ENCODE results near the gene TTC31.
"Not testable (repeated sequence)": the region's sequence is repeated elsewhere in the genome, so short reads cannot be mapped to it uniquely, and the experiment has no call there.

Gene TTC31

GRCh38 chr2:74441690-74442482 lies 41.0 kb upstream of the TTC31 start, which contains the start of gene RTKN:
Gene RTKN, minus strand, starts transcription at chr2:74441937. Its CDS starts 121 bp downstream, at chr2:74441816.
- H3K36me3 ChIP-seq (ENCODE audit: control insufficient read depth in 5 of 5, insufficient read depth in 5 of 5, low read length in 5 of 5), result no peaks in the 10 kb centered on the region
- H3K27ac ChIP-seq (ENCODE audit: low read depth, low read length), result peak within 1 kb of the TSS; percentile 41
- H3K4me3 ChIP-seq (ENCODE audit: low read depth in 1 of 5, low read length in 5 of 5), result peak within 1 kb of the TSS; percentile 68 to 84 (median 74)
- H3K9ac ChIP-seq (ENCODE audit: low read length in 5 of 5), result peak within 1 kb of the TSS; percentile 38 to 78 (median 73)
- H3K9me3 ChIP-seq (ENCODE audit: control insufficient read depth in 5 of 5, low read length in 5 of 5), result no peaks in the 10 kb centered on the region
- peaks cover 3 to 45% (median 40%) of the 10 kb centered on the region in 5 donors for H3K4me1 ChIP-seq (ENCODE audit: control insufficient read depth in 5 of 5, insufficient read depth in 5 of 5, low read length in 5 of 5)
- peaks cover 0 to 5% (median 0%) of the 10 kb centered on the region in 5 donors for H3K27me3 ChIP-seq (ENCODE audit: control insufficient read depth in 5 of 5, insufficient read depth in 4 of 5, low read length in 5 of 5)

GRCh38 chr2:74442483-74443297 lies 40.2 kb upstream of the TTC31 start:
- H3K27ac ChIP-seq (ENCODE audit: low read depth, low read length); H3K27me3 ChIP-seq (ENCODE audit: control insufficient read depth in 5 of 5, insufficient read depth in 4 of 5, low read length in 5 of 5); H3K9me3 ChIP-seq (ENCODE audit: control insufficient read depth in 5 of 5, low read length in 5 of 5); H3K36me3 ChIP-seq (ENCODE audit: control insufficient read depth in 5 of 5, insufficient read depth in 5 of 5, low read length in 5 of 5): not testable (repeated sequence)
- Histone ChIP-seq H3K4me1 (ENCODE audit: control insufficient read depth in 5 of 5, insufficient read depth in 5 of 5, low read length in 5 of 5) (peaks cover 3 to 38% (median 37%) of the 10 kb centered on the region in 5 donors), H3K9ac (ENCODE audit: low read length in 5 of 5) (peak overlapping the region in 1 of 5 donors; percentile 73), H3K4me3 (ENCODE audit: low read depth in 1 of 5, low read length in 5 of 5) (peak overlapping the region in 4 of 5 donors; percentile 58 to 74 (median 67))

GRCh38 chr2:74444498-74445318 lies 38.2 kb upstream of the TTC31 start:
- no peak overlapping the region for H3K27ac ChIP-seq (ENCODE audit: low read depth, low read length)
- H3K4me3 ChIP-seq (ENCODE audit: low read depth in 1 of 5, low read length in 5 of 5), result no peak overlapping the region
- H3K27me3 ChIP-seq (ENCODE audit: control insufficient read depth in 5 of 5, insufficient read depth in 4 of 5, low read length in 5 of 5), result peaks cover 0 to 5% (median 0%) of the 10 kb centered on the region in 5 donors

DNA sequence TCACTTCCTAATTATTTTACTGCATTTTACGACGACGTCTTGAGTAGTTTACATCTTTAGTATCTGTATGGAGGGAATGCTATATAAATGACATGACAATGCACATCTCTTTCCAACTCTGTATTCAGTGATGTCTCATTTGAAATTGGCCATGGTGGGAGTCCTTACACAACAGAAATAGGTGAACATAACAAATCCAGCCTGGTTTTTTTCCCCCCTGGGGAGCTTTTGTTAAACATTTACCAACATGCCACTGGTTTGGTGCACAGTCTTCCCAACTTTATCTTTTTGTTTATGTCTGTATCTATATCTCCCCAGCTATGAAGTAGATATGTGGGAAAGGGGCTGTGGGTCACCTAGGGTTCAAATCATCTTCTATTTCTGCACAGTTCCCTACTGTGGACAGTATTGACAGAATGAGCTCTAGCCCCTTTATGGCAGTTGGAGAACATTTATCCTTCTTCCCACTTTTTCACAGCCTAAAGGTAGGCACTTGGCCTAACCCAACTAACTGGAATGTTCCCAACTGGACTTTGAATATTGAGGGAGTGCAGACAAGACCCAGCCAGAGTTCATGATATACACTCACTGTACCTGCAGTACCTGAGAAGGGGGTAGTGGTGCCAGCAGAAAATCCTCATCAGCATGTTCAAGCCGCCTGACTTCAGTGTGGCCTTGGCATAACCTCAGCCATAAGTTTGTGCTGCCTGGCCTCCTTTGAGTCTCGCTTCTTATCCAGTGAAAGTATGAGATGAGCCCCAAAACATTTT lies 35.5 kb upstream of the TTC31 start:
- H3K4me3 ChIP-seq (ENCODE audit: low read depth in 1 of 5, low read length in 5 of 5), result no peak overlapping the region
- no peaks in the 10 kb centered on the region for H3K9me3 ChIP-seq (ENCODE audit: control insufficient read depth in 5 of 5, low read length in 5 of 5)
- H3K27me3 ChIP-seq (ENCODE audit: control insufficient read depth in 5 of 5, insufficient read depth in 4 of 5, low read length in 5 of 5), result no peaks in the 10 kb centered on the region
- no peak overlapping the region for H3K9ac ChIP-seq (ENCODE audit: low read length in 5 of 5)
- H3K36me3 ChIP-seq (ENCODE audit: control insufficient read depth in 5 of 5, insufficient read depth in 5 of 5, low read length in 5 of 5), result no peaks in the 10 kb centered on the region
- H3K27ac ChIP-seq (ENCODE audit: low read depth, low read length), result no peak overlapping the region
- peaks cover 0 to 7% (median 3%) of the 10 kb centered on the region in 5 donors for H3K4me1 ChIP-seq (ENCODE audit: control insufficient read depth in 5 of 5, insufficient read depth in 5 of 5, low read length in 5 of 5)

More at GRCh38 chr2:74444498-74445318, 38.2 kb upstream of the TTC31 start:
- H3K36me3 ChIP-seq (ENCODE audit: control insufficient read depth in 5 of 5, insufficient read depth in 5 of 5, low read length in 5 of 5), result no peaks in the 10 kb centered on the region
- H3K9me3 ChIP-seq (ENCODE audit: control insufficient read depth in 5 of 5, low read length in 5 of 5), result no peaks in the 10 kb centered on the region
- no peak overlapping the region for H3K9ac ChIP-seq (ENCODE audit: low read length in 5 of 5)
- H3K4me1 ChIP-seq (ENCODE audit: control insufficient read depth in 5 of 5, insufficient read depth in 5 of 5, low read length in 5 of 5), result peaks cover under 1 to 32% (median 29%) of the 10 kb centered on the region in 5 donors

GRCh38 chr2:74448771-74449170 lies 34.1 kb upstream of the TTC31 start:
- H3K36me3 ChIP-seq (ENCODE audit: control insufficient read depth in 5 of 5, insufficient read depth in 5 of 5, low read length in 5 of 5), result no peaks in the 10 kb centered on the region
- H3K27ac ChIP-seq (ENCODE audit: low read depth, low read length), result no peak overlapping the region
- no peak overlapping the region for H3K9ac ChIP-seq (ENCODE audit: low read length in 5 of 5)
- no peaks in the 10 kb centered on the region for H3K9me3 ChIP-seq (ENCODE audit: control insufficient read depth in 5 of 5, low read length in 5 of 5)
- no peaks in the 10 kb centered on the region for H3K27me3 ChIP-seq (ENCODE audit: control insufficient read depth in 5 of 5, insufficient read depth in 4 of 5, low read length in 5 of 5)
- H3K4me1 ChIP-seq (ENCODE audit: control insufficient read depth in 5 of 5, insufficient read depth in 5 of 5, low read length in 5 of 5), result peaks cover 0 to 7% (median 3%) of the 10 kb centered on the region in 5 donors
- H3K4me3 ChIP-seq (ENCODE audit: low read depth in 1 of 5, low read length in 5 of 5), result no peak overlapping the region

DNA sequence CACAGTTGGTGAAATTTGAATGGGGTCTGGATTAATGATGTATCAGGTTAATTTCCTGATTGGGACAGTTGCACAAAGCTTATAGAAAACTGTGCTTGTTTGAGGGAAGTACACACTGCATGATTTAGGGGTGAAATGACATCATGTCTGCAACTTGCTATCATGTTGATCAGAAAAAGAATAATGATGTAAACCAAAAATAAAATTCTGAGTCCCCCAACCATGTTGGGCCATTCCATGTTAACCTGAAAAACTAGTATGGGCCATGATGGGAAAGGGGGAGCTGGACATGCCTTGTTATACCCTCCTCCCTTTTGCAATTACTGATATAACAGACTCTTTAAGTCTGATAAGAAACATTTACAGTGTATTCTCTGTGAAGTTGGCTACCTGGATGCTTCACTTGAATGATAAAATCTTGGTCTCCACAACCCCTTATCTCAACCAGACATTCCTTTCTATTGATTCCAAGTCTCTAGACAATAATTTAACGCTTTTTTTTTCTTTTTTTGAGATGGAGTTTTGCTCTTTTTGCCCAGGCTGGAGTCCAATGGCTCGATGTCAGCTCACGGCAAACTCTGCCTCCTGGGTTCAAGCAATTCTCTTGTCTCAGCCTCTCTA lies 32.2 kb upstream of the TTC31 start:
- no peak overlapping the region for H3K9ac ChIP-seq (ENCODE audit: low read length in 5 of 5)
- H3K27ac ChIP-seq (ENCODE audit: low read depth, low read length), result no peak overlapping the region
- H3K9me3 ChIP-seq (ENCODE audit: control insufficient read depth in 5 of 5, low read length in 5 of 5), result no peaks in the 10 kb centered on the region
- H3K4me1 ChIP-seq (ENCODE audit: control insufficient read depth in 5 of 5, insufficient read depth in 5 of 5, low read length in 5 of 5), result peaks cover 7 to 12% (median 12%) of the 10 kb centered on the region in 5 donors
- H3K27me3 ChIP-seq (ENCODE audit: control insufficient read depth in 5 of 5, insufficient read depth in 4 of 5, low read length in 5 of 5), result no peaks in the 10 kb centered on the region
- H3K4me3 ChIP-seq (ENCODE audit: low read depth in 1 of 5, low read length in 5 of 5), result no peak overlapping the region
- no peaks in the 10 kb centered on the region for H3K36me3 ChIP-seq (ENCODE audit: control insufficient read depth in 5 of 5, insufficient read depth in 5 of 5, low read length in 5 of 5)

GRCh38 chr2:74454654-74455511 lies 28.0 kb upstream of the TTC31 start, which contains the start of gene INO80B:
Gene INO80B, plus strand, starts transcription at chr2:74455087. Its CDS starts 30 bp downstream, at chr2:74455117.
- peak within 1 kb of the TSS; percentile 79 for H3K27ac ChIP-seq (ENCODE audit: low read depth, low read length)
- no peaks in the 10 kb centered on the region for H3K9me3 ChIP-seq (ENCODE audit: control insufficient read depth in 5 of 5, low read length in 5 of 5)
- H3K36me3 ChIP-seq (ENCODE audit: control insufficient read depth in 5 of 5, insufficient read depth in 5 of 5, low read length in 5 of 5), result no peaks in the 10 kb centered on the region
- peak within 1 kb of the TSS; percentile 73 to 90 (median 82) for H3K9ac ChIP-seq (ENCODE audit: low read length in 5 of 5)
- H3K4me3 ChIP-seq (ENCODE audit: low read depth in 1 of 5, low read length in 5 of 5), result peak within 1 kb of the TSS; percentile 76 to 91 (median 87)
- H3K27me3 ChIP-seq (ENCODE audit: control insufficient read depth in 5 of 5, insufficient read depth in 4 of 5, low read length in 5 of 5), result no peaks in the 10 kb centered on the region
- peaks cover 11 to 44% (median 39%) of the 10 kb centered on the region in 5 donors for H3K4me1 ChIP-seq (ENCODE audit: control insufficient read depth in 5 of 5, insufficient read depth in 5 of 5, low read length in 5 of 5)

GRCh38 chr2:74457129-74457548 lies 25.7 kb upstream of the TTC31 start:
- H3K27ac ChIP-seq (ENCODE audit: low read depth, low read length), result peak overlapping the region; percentile 97
- peak overlapping the region; percentile 68 to 88 (median 86) for H3K4me3 ChIP-seq (ENCODE audit: low read depth in 1 of 5, low read length in 5 of 5)
- no peaks in the 10 kb centered on the region for H3K27me3 ChIP-seq (ENCODE audit: control insufficient read depth in 5 of 5, insufficient read depth in 4 of 5, low read length in 5 of 5)
- H3K4me1 ChIP-seq (ENCODE audit: control insufficient read depth in 5 of 5, insufficient read depth in 5 of 5, low read length in 5 of 5), result peaks cover 11 to 44% (median 39%) of the 10 kb centered on the region in 5 donors
- peak overlapping the region in 4 of 5 donors; percentile 38 to 68 (median 53) for H3K9ac ChIP-seq (ENCODE audit: low read length in 5 of 5)
- H3K9me3 ChIP-seq (ENCODE audit: control insufficient read depth in 5 of 5, low read length in 5 of 5), result no peaks in the 10 kb centered on the region
- H3K36me3 ChIP-seq (ENCODE audit: control insufficient read depth in 5 of 5, insufficient read depth in 5 of 5, low read length in 5 of 5), result peaks cover 0 to 13% (median 12%) of the 10 kb centered on the region in 5 donors
